Mammary epithelial cell (primary cell): ENCODE data around the gene SSU72.

Source experiments
- CTCF ChIP-seq, 2 donors: IDR thresholded peaks in 1 of 2; conservative IDR thresholded peaks in 1 of 2; 2 replicates each; pipeline ENCODE4 v1.5.1; 2011 to 2012; ENCODE audit warnings: inconsistent platforms in 2 of 2, low read length in 2 of 2, mild to moderate bottlenecking in 2 of 2, control low read depth in 1 of 2, low read depth in 1 of 2; ENCODE audit not compliant: insufficient read depth in 1 of 2; ENCODE audit errors: extremely low read depth in 1 of 2
- EZH2 ChIP-seq: IDR thresholded peaks from 2 replicates; pipeline ENCODE4 v1.6.1; 2012; ENCODE audit warnings: low read length, inconsistent platforms, borderline replicate concordance

- no peak for TF ChIP-seq CTCF (conservative IDR thresholded peaks at IDR 0.05 in 1 of 2, IDR thresholded peaks at IDR 0.05 in 1 of 2; ENCODE audit: extremely low read depth in 1 of 2, insufficient read depth in 1 of 2, low read depth in 1 of 2, low read length in 2 of 2)
- TF ChIP-seq EZH2: no peak
Measured at GRCh38 chr1:1554550-1554925, 20.1 kb downstream of the SSU72 start.
